A549 (cell line): ENCODE data around the gene SLITRK1. TPM values are rescaled to one million over a fixed set of nuclear protein-coding genes. Genes with fewer than 3 reads are reported as not detected.

Experiments
- ATAC-seq, 2 experiments: fragments of 200-7000 bp in 1 of 2; fragments of >200 bp in 1 of 2; cut with Nextera tagmentation in 1 of 2; cut with Tn5 transposase in 1 of 2; 3 replicates each; pipeline versions ENCODE4 v1.8.0 to v1.9.1; 2018 to 2020; ENCODE audit warnings: mild to moderate bottlenecking in 1 of 2, moderate library complexity in 1 of 2
- CTCF ChIA-PET: fragments of 300-600 bp; sonication (Branson Sonifier 250); formaldehyde crosslinking; extraction: SDS; loops from one replicate; lab custom pipeline; 2021; ENCODE audit warnings: antibody characterized with exemption, inconsistent platforms; lab: Yijun Ruan, JAX
- POLR2A ChIA-PET: fragments of 350-600 bp; formaldehyde crosslinking; extraction: SDS; loops from one replicate; lab custom pipeline; 2021; ENCODE audit warnings: antibody characterized with exemption, inconsistent platforms; lab: Yijun Ruan, JAX
- DNase-seq, 2 experiments: peaks; one replicate each; pipeline versions ENCODE4 v3.0.0 to v3.0.0-alpha.2; 2011 to 2016; ENCODE audit warnings: low read depth in 1 of 2, low spot score in 1 of 2
- FAIRE-seq: peaks from 2 replicates; lab custom pipeline; 2011; peaks lifted over from hg19 to GRCh38; lab: Jason Lieb, UNC
- H3K27ac ChIP-seq, 2 experiments: fragments of >200 bp; sonication (Bioruptor Twin); formaldehyde crosslinking; 3 replicates each; pipeline ENCODE4 v1.5.1; 2016 to 2017
- H3K4me1 ChIP-seq: fragments of >200 bp; sonication (Bioruptor Twin); formaldehyde crosslinking; 3 replicates; pipeline ENCODE4 v1.6.1; 2016
- H3K4me2 ChIP-seq: fragments of >200 bp; sonication (Bioruptor Twin); formaldehyde crosslinking; 3 replicates; pipeline ENCODE4 v1.6.1; 2016
- H3K4me3 ChIP-seq: fragments of >200 bp; sonication (Bioruptor Twin); formaldehyde crosslinking; 3 replicates; pipeline ENCODE4 v1.5.1; 2016
- H3K9me3 ChIP-seq: fragments of >200 bp; sonication (Bioruptor Twin); formaldehyde crosslinking; 3 replicates; pipeline ENCODE4 v1.6.1; 2016
- BCL3 ChIP-seq: fragments of >200 bp; sonication (Bioruptor Twin); formaldehyde crosslinking; IDR thresholded peaks from 3 replicates; pipeline ENCODE4 v1.6.1; 2016
- CBX2 ChIP-seq: fragments of 200-600 bp; sonication (generic); IDR thresholded peaks from 2 replicates; pipeline ENCODE4 v1.6.1; 2016; ENCODE audit warnings: low read depth, mild to moderate bottlenecking, borderline replicate concordance
- CEBPB ChIP-seq, 2 experiments: fragments of >200 bp in 1 of 2; sonication (Bioruptor Twin) in 1 of 2; formaldehyde crosslinking in 1 of 2; IDR thresholded peaks; 2 replicates each; pipeline ENCODE4 v1.6.1; 2012 to 2016
- EHF ChIP-seq: fragments of 250-450 bp; sonication (Bioruptor Pico); IDR thresholded peaks from 2 replicates; pipeline ENCODE4 v1.5.0; 2020; ENCODE audit warnings: mild to moderate bottlenecking
- EHMT2 ChIP-seq: fragments of 200-600 bp; sonication (generic); IDR thresholded peaks from 2 replicates; pipeline ENCODE4 v1.6.1; 2016; ENCODE audit warnings: antibody characterized with exemption, low read depth, mild to moderate bottlenecking, moderate library complexity
- ESRRA ChIP-seq: fragments of 150-350 bp; IDR thresholded peaks from 2 replicates; pipeline ENCODE4 v1.6.1; 2014; ENCODE audit warnings: mild to moderate bottlenecking, low read length, borderline replicate concordance
- FOSB ChIP-seq: fragments of 250-450 bp; sonication (Bioruptor Pico); IDR thresholded peaks from 2 replicates; pipeline ENCODE4 v1.5.0; 2020; ENCODE audit warnings: mild to moderate bottlenecking, moderate library complexity
- FOSL2 ChIP-seq, 2 experiments: fragments of 450-650 bp in 1 of 2; fragments of >200 bp in 1 of 2; sonication (Bioruptor Twin) in 1 of 2; formaldehyde crosslinking; IDR thresholded peaks; 2 replicates each; pipeline versions ENCODE4 v1.5.0 to v1.6.1; 2016 to 2020; ENCODE audit warnings: mild to moderate bottlenecking in 1 of 2, moderate library complexity in 1 of 2
- FOXS1 ChIP-seq: fragments of 250-450 bp; sonication (Bioruptor Pico); IDR thresholded peaks from 2 replicates; pipeline ENCODE4 v1.5.0; 2020; ENCODE audit warnings: mild to moderate bottlenecking, moderate library complexity
- HOXA7 ChIP-seq: fragments of 250-450 bp; sonication (Bioruptor Pico); IDR thresholded peaks from 2 replicates; pipeline ENCODE4 v1.5.0; 2020; ENCODE audit warnings: mild to moderate bottlenecking, moderate library complexity
- HOXB13 ChIP-seq: fragments of 250-450 bp; sonication (Bioruptor Pico); IDR thresholded peaks from 2 replicates; pipeline ENCODE4 v1.5.0; 2020; ENCODE audit warnings: low read depth, mild to moderate bottlenecking, moderate library complexity
- HOXB5 ChIP-seq: fragments of 250-450 bp; sonication (Bioruptor Pico); IDR thresholded peaks from 2 replicates; pipeline ENCODE4 v1.5.0; 2020; ENCODE audit warnings: mild to moderate bottlenecking, moderate library complexity
- JUN ChIP-seq, 2 experiments: fragments of >200 bp; sonication (Bioruptor Twin); formaldehyde crosslinking; IDR thresholded peaks; 2 replicates in 1 of 2; 3 replicates in 1 of 2; pipeline ENCODE4 v1.6.1; 2016 to 2017
- JUNB ChIP-seq: fragments of >200 bp; sonication (Bioruptor Twin); formaldehyde crosslinking; IDR thresholded peaks from 2 replicates; pipeline ENCODE4 v1.6.1; 2016
- MAX ChIP-seq: IDR thresholded peaks from 2 replicates; pipeline ENCODE4 v1.6.1; 2012
- MYC ChIP-seq: IDR thresholded peaks from 2 replicates; pipeline ENCODE4 v1.6.1; 2012; ENCODE audit warnings: mild to moderate bottlenecking, inconsistent platforms, low read length, improper control_type of control experiment, borderline replicate concordance
- NPAS2 ChIP-seq: fragments of 250-450 bp; sonication (Bioruptor Pico); IDR thresholded peaks from 2 replicates; pipeline ENCODE4 v1.8.0; 2022; ENCODE audit warnings: mild to moderate bottlenecking, moderate library complexity, borderline replicate concordance
- NR3C1 ChIP-seq: fragments of >200 bp; sonication (Bioruptor Twin); formaldehyde crosslinking; IDR thresholded peaks from 3 replicates; pipeline ENCODE4 v1.6.1; 2017
- POLR2AphosphoS2 ChIP-seq: conservative IDR thresholded peaks from 2 replicates; pipeline ENCODE4 v1.6.1; 2012; ENCODE audit warnings: low read length, improper control_type of control experiment, inconsistent platforms
- RAD21 ChIP-seq, 2 experiments: fragments of >200 bp in 1 of 2; sonication (Bioruptor Twin) in 1 of 2; formaldehyde crosslinking in 1 of 2; IDR thresholded peaks in 1 of 2; conservative IDR thresholded peaks in 1 of 2; 2 replicates in 1 of 2; 3 replicates in 1 of 2; pipeline ENCODE4 v1.6.1; 2012 to 2018; ENCODE audit warnings: inconsistent platforms in 1 of 2
- RARB ChIP-seq: fragments of 250-450 bp; sonication (Bioruptor Pico); IDR thresholded peaks from 2 replicates; pipeline ENCODE4 v1.8.0; 2021; ENCODE audit warnings: mild to moderate bottlenecking, moderate library complexity
- REST ChIP-seq: fragments of 200-600 bp; sonication (generic); IDR thresholded peaks from 2 replicates; pipeline ENCODE4 v1.6.1; 2016; ENCODE audit warnings: antibody characterized with exemption, mild to moderate bottlenecking, moderate library complexity
- USF2 ChIP-seq: fragments of 450-650 bp; IDR thresholded peaks from 2 replicates; pipeline ENCODE4 v1.6.1; 2014; ENCODE audit warnings: antibody characterized with exemption
- ZFP36 ChIP-seq: fragments of 450-650 bp; IDR thresholded peaks from 2 replicates; pipeline ENCODE4 v1.6.1; 2014; ENCODE audit warnings: borderline replicate concordance; ENCODE audit not compliant: partially characterized antibody
- WGBS: methylation state at CpG from one replicate; pipeline ENCODE4 v1.1.6; 2017; ENCODE audit errors: missing lambda C conversion rate; 5-methylcytosine and 5-hydroxymethylcytosine counted together
- polyA plus RNA-seq, 4 experiments: library from polyadenylated mRNA; depleted of rRNA in 3 of 4; stranded (reverse); fragments of >200 nt; fragmentation: RNase III in 1 of 4; extraction: RNeasy Plus Mini Kit Qiagen cat#74134 plus additional on column Dnase treatment in 1 of 4; gene quantifications; 2 replicates in 3 of 4; 3 replicates in 1 of 4; pipeline ENCODE4 v1.2.3, GENCODE V29; 2011 to 2017

SLITRK1 gene
- polyA plus RNA-seq, 2 of the 4 experiments (the other 2 are of a cell fraction): not detected

- CTCF ChIA-PET: no interaction called here
- ATAC-seq (no peak), FAIRE-seq (no peak), DNase-seq (no peak)
- H3K27ac ChIP-seq: no peak overlapping the region
- no peaks in the 10 kb centered on the region for H3K4me1 ChIP-seq
- H3K4me2 ChIP-seq: no peak overlapping the region
- H3K9me3 ChIP-seq: no peaks in the 10 kb centered on the region
- H3K4me3 ChIP-seq: no peak overlapping the region
- 13% methylated on average over 9 of the region's 12 CpGs for WGBS
- POLR2A ChIA-PET: no interaction called here
- TF ChIP-seq CBX2: no peak
- no peak for TF ChIP-seq EHMT2
- TF ChIP-seq ESRRA: no peak
- TF ChIP-seq FOSB (CRISPR knock-in tag): no peak
- TF ChIP-seq MYC: no peak
- no peak for TF ChIP-seq HOXB5
- no peak for TF ChIP-seq JUNB
- TF ChIP-seq MAX: no peak
These were observed 4.5 kb downstream of the SLITRK1 start for GRCh38 chr13:83877651-83878355.

- Histone ChIP-seq H3K9me3 (no peaks in the 10 kb centered on the region), H3K4me2 (no peak overlapping the region), H3K4me3 (no peak overlapping the region), H3K27ac (no peak overlapping the region), H3K4me1 (no peaks in the 10 kb centered on the region)
- ChIA-PET CTCF (no interaction called here), POLR2A (no interaction called here)
- no peak for TF ChIP-seq JUN (IDR thresholded peaks at IDR 0.05)
- no peak for TF ChIP-seq RARB (CRISPR knock-in tag)
- TF ChIP-seq REST: no peak
- no peak for TF ChIP-seq HOXB13 (CRISPR knock-in tag)
- no peak for TF ChIP-seq NPAS2 (CRISPR knock-in tag)
- TF ChIP-seq FOSB (CRISPR knock-in tag): no peak
- TF ChIP-seq BCL3: no peak
- no peak for TF ChIP-seq FOXS1 (CRISPR knock-in tag)
- TF ChIP-seq HOXA7 (CRISPR knock-in tag): no peak
- no peak for TF ChIP-seq EHF
- TF ChIP-seq MYC: no peak
- no peak for TF ChIP-seq USF2
- no peak for TF ChIP-seq FOSL2 (IDR thresholded peaks at IDR 0.05)
- no peak for TF ChIP-seq FOSL2 (CRISPR knock-in tag; IDR thresholded peaks at IDR 0.05)
- no peak for TF ChIP-seq ZFP36
- TF ChIP-seq CEBPB (IDR thresholded peaks at IDR 0.05): no peak
- TF ChIP-seq NR3C1: no peak
- TF ChIP-seq RAD21 (conservative IDR thresholded peaks at IDR 0.05 in 1 of 2, IDR thresholded peaks at IDR 0.05 in 1 of 2): no peak
- no peak for TF ChIP-seq POLR2AphosphoS2
- DNase-seq (no peak), ATAC-seq (no peak), FAIRE-seq (no peak)
- WGBS: 42% methylated on average over 3 of the region's 3 CpGs
These were observed 5.7 kb downstream of the SLITRK1 start for GRCh38 chr13:83876546-83876945.
